ENCODE data around the gene DDR2. TPM values are rescaled to one million over a fixed set of nuclear protein-coding genes. Genes with fewer than 3 reads are reported as not detected.

The DDR2 gene
- total and polyA plus RNA-seq, 4 donors = 2.3 to 55.7 (median 17.6) TPM

DNA sequence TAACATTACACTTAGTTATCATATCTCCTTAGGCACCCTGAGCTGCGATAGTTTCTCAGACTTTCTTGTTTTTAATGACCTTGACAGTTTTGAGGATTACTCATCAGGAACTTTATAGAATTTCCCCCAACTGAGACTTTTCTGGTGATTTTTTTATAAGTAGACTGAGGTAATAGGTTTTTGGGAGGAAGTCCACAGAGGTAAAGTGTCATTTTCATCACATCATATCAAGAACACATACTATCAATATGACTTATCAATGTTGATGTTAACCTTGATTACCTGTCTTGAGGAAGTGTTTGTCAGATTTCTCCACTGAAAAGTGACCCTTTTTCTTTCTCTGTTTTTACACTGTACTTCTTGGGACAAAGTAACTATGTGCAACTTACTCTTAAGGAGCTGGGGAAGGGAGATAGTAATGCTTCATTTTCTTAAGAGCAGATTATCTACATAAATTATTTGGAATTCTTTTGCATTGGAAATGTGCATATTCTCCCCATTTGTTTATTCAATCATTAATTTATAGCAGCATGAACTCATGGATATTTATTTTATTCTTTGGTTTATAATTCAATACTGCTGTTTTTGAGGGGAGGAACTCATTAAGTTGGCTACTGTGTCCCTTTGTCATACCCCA is 85.4 kb downstream of the DDR2 start:
- peaks cover 0 to 2% (median under 1%) of the 10 kb centered on the region in 4 donors for H3K36me3 ChIP-seq (ENCODE audit: control insufficient read depth in 4 of 4, insufficient read depth in 4 of 4, low read length in 4 of 4)
- DNase-seq = no peak
- H3K4me1 ChIP-seq (ENCODE audit: control insufficient read depth in 5 of 5, insufficient read depth in 5 of 5, low read length in 5 of 5) = peaks cover 0 to 13% (median 6%) of the 10 kb centered on the region in 5 donors
- TF ChIP-seq, protein P1, sequence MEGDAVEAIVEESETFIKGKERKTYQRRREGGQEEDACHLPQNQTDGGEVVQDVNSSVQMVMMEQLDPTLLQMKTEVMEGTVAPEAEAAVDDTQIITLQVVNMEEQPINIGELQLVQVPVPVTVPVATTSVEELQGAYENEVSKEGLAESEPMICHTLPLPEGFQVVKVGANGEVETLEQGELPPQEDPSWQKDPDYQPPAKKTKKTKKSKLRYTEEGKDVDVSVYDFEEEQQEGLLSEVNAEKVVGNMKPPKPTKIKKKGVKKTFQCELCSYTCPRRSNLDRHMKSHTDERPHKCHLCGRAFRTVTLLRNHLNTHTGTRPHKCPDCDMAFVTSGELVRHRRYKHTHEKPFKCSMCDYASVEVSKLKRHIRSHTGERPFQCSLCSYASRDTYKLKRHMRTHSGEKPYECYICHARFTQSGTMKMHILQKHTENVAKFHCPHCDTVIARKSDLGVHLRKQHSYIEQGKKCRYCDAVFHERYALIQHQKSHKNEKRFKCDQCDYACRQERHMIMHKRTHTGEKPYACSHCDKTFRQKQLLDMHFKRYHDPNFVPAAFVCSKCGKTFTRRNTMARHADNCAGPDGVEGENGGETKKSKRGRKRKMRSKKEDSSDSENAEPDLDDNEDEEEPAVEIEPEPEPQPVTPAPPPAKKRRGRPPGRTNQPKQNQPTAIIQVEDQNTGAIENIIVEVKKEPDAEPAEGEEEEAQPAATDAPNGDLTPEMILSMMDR (IDR thresholded peaks at IDR 0.05; ENCODE audit: control extremely low read depth, extremely low read depth) = no peak
- H3K27me3 ChIP-seq (ENCODE audit: control insufficient read depth in 3 of 3, insufficient read depth in 3 of 3, low read length in 2 of 3) = no peaks in the 10 kb centered on the region
- no peaks in the 10 kb centered on the region for H3K9me3 ChIP-seq (ENCODE audit: control insufficient read depth in 4 of 4, insufficient read depth in 3 of 4, low read length in 3 of 4)
- H3K9ac ChIP-seq (ENCODE audit: insufficient read depth in 1 of 2, low read length in 2 of 2) = no peak overlapping the region
- ATAC-seq (ENCODE audit: insufficient read depth, low FRiP score) = no peak
- 85 to 91% methylated on average over 1 of the region's 1 CpG for WGBS, 2 donors
- no peak overlapping the region for H3K4me3 ChIP-seq
- no peak overlapping the region for H3K27ac ChIP-seq (ENCODE audit: low read depth in 1 of 2, low read length in 1 of 2)

DNA sequence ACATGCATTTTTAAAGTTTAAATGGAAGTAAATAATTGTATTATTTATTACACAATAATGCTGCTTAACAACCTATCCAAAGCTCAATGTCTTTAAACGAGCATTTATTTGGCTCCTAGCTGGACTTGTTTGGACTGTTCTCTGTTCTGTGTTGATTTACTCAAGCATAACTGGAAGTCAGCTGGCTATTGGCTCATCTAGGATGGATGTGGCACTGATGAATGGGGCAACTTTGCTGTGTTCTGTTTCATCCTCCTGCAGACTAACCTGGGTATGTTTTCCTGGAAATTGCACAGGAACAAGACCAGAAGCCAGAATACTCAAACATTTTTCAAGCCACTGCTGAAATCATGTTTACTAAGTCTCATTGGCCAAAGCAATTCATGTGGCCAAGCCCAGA is 87.4 kb downstream of the DDR2 start:
- WGBS, 2 donors = 71 to 84% methylated on average over 1 of the region's 1 CpG
- no peak for ATAC-seq (ENCODE audit: insufficient read depth, low FRiP score)
- TF ChIP-seq, protein P1 (IDR thresholded peaks at IDR 0.05; ENCODE audit: control extremely low read depth, extremely low read depth) = no peak
- Histone ChIP-seq H3K9ac (ENCODE audit: insufficient read depth in 1 of 2, low read length in 2 of 2) (no peak overlapping the region), H3K4me1 (ENCODE audit: control insufficient read depth in 5 of 5, insufficient read depth in 5 of 5, low read length in 5 of 5) (peaks cover 0 to 8% (median 6%) of the 10 kb centered on the region in 5 donors), H3K27me3 (ENCODE audit: control insufficient read depth in 3 of 3, insufficient read depth in 3 of 3, low read length in 2 of 3) (no peaks in the 10 kb centered on the region), H3K4me3 (no peak overlapping the region), H3K36me3 (ENCODE audit: control insufficient read depth in 4 of 4, insufficient read depth in 4 of 4, low read length in 4 of 4) (peaks cover 0 to 2% (median under 1%) of the 10 kb centered on the region in 4 donors), H3K9me3 (ENCODE audit: control insufficient read depth in 4 of 4, insufficient read depth in 3 of 4, low read length in 3 of 4) (no peaks in the 10 kb centered on the region), H3K27ac (ENCODE audit: low read depth in 1 of 2, low read length in 1 of 2) (no peak overlapping the region)
- DNase-seq = no peak

DNA sequence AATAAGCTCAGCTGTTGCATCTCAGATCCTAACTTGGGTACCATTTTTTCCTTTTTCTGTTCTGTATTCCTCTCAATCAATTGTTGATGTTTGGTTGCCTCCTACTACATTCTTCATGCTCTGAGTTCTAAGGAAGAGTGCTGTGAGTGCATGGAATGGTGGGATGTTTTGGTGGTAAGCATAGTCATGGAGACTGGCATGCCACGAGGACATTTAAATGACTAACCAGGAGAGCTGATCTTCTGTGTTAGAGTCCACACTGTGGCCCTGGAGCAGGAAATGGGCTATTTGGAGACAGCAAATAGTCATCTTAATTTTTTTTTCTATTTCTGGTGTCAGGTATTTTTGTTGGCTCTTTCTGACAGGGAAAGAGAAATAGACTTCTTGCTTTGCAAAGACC is 88.7 kb downstream of the DDR2 start:
- ATAC-seq (ENCODE audit: insufficient read depth, low FRiP score) (no peak), DNase-seq (no peak)
- WGBS, 2 donors = 90 to 92% methylated on average over 1 of the region's 1 CpG
- Histone ChIP-seq H3K9ac (ENCODE audit: insufficient read depth in 1 of 2, low read length in 2 of 2) (no peak overlapping the region), H3K4me1 (ENCODE audit: control insufficient read depth in 5 of 5, insufficient read depth in 5 of 5, low read length in 5 of 5) (peaks cover 0 to 7% (median 2%) of the 10 kb centered on the region in 5 donors), H3K4me3 (no peak overlapping the region), H3K27ac (ENCODE audit: low read depth in 1 of 2, low read length in 1 of 2) (no peak overlapping the region), H3K27me3 (ENCODE audit: control insufficient read depth in 3 of 3, insufficient read depth in 3 of 3, low read length in 2 of 3) (no peaks in the 10 kb centered on the region), H3K9me3 (ENCODE audit: control insufficient read depth in 4 of 4, insufficient read depth in 3 of 4, low read length in 3 of 4) (no peaks in the 10 kb centered on the region), H3K36me3 (ENCODE audit: control insufficient read depth in 4 of 4, insufficient read depth in 4 of 4, low read length in 4 of 4) (peaks cover 0 to 2% (median under 1%) of the 10 kb centered on the region in 4 donors)
- TF ChIP-seq, protein P1 (IDR thresholded peaks at IDR 0.05; ENCODE audit: control extremely low read depth, extremely low read depth) = no peak

DNA sequence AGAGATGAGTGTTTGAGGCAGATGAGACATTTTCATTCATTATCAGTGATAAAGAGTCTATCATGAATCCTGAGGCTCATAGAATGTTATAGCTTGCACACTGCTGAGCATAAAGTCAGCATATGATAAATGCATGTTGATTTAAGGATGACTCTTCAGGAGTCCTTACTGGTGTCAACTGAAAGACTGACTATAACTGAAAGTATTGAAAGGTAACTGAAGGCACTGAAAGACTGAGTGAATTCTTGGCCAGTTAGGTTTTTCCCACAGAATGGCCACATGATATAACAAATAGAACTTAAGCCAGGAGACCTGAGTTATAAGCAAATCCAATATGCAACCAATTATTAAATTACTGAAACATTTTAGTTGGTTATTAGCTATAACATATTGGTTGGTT is 89.2 kb downstream of the DDR2 start:
- no peaks in the 10 kb centered on the region for H3K27me3 ChIP-seq (ENCODE audit: control insufficient read depth in 3 of 3, insufficient read depth in 3 of 3, low read length in 2 of 3)
- DNase-seq (no peak), ATAC-seq (ENCODE audit: insufficient read depth, low FRiP score) (no peak)
- peaks cover 0 to 3% (median under 1%) of the 10 kb centered on the region in 5 donors for H3K4me1 ChIP-seq (ENCODE audit: control insufficient read depth in 5 of 5, insufficient read depth in 5 of 5, low read length in 5 of 5)
- no peak overlapping the region for H3K4me3 ChIP-seq
- no peak overlapping the region for H3K9ac ChIP-seq (ENCODE audit: insufficient read depth in 1 of 2, low read length in 2 of 2)
- H3K9me3 ChIP-seq (ENCODE audit: control insufficient read depth in 4 of 4, insufficient read depth in 3 of 4, low read length in 3 of 4) = no peaks in the 10 kb centered on the region
- peaks cover 0 to 2% (median under 1%) of the 10 kb centered on the region in 4 donors for H3K36me3 ChIP-seq (ENCODE audit: control insufficient read depth in 4 of 4, insufficient read depth in 4 of 4, low read length in 4 of 4)
- TF ChIP-seq, protein P1 (IDR thresholded peaks at IDR 0.05; ENCODE audit: control extremely low read depth, extremely low read depth) = no peak
- H3K27ac ChIP-seq (ENCODE audit: low read depth in 1 of 2, low read length in 1 of 2) = no peak overlapping the region
